Subcutaneous adipose tissue (tissue), 4 donors: ENCODE data around the gene MED22. TPM values are rescaled to one million over a fixed set of nuclear protein-coding genes. Genes with fewer than 3 reads are reported as not detected.

Source experiments
- total RNA-seq, 4 donors: library from RNA; depleted of rRNA; stranded (reverse); fragments of >200 nt; gene quantifications; one replicate each; pipeline ENCODE4 v1.1.0, GENCODE V29; 2016
- TF ChIP-seq, protein P1 (sequence below): fragments of 450-650 bp; IDR thresholded peaks from one replicate; pipeline ENCODE4 v1.5.1; 2016; ENCODE audit warnings: low read depth, mild to moderate bottlenecking, control low read depth, antibody characterized with exemption, moderate library complexity

The MED22 gene
- total RNA-seq, 4 donors from 2014 or later = 15.9 to 31.3 (median 20.3) TPM

- TF ChIP-seq, protein P1, sequence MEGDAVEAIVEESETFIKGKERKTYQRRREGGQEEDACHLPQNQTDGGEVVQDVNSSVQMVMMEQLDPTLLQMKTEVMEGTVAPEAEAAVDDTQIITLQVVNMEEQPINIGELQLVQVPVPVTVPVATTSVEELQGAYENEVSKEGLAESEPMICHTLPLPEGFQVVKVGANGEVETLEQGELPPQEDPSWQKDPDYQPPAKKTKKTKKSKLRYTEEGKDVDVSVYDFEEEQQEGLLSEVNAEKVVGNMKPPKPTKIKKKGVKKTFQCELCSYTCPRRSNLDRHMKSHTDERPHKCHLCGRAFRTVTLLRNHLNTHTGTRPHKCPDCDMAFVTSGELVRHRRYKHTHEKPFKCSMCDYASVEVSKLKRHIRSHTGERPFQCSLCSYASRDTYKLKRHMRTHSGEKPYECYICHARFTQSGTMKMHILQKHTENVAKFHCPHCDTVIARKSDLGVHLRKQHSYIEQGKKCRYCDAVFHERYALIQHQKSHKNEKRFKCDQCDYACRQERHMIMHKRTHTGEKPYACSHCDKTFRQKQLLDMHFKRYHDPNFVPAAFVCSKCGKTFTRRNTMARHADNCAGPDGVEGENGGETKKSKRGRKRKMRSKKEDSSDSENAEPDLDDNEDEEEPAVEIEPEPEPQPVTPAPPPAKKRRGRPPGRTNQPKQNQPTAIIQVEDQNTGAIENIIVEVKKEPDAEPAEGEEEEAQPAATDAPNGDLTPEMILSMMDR = no peak
Observed at GRCh38 chr9:133351908-133352634, 4.1 kb upstream of the MED22 start.

DNA sequence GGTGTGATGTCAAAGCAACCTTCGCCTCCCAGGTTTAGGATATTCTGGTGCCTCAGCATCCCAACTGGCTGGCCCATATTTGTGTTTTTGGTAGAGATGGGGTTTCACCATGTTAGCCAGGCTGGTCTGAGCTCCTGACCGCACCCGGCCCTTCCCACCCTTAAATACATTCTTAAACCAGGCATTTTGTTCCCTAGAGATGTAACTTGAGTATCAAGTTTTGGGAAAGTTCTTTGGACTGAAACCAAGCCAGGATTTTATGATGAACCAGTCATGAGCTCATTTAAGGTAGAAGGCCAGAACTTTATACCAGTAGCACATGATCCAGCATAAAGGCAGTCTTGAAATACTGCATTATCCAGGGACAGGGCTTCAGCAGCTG is 3.6 kb upstream of the MED22 start:
- TF ChIP-seq, protein P1 = no peak

DNA sequence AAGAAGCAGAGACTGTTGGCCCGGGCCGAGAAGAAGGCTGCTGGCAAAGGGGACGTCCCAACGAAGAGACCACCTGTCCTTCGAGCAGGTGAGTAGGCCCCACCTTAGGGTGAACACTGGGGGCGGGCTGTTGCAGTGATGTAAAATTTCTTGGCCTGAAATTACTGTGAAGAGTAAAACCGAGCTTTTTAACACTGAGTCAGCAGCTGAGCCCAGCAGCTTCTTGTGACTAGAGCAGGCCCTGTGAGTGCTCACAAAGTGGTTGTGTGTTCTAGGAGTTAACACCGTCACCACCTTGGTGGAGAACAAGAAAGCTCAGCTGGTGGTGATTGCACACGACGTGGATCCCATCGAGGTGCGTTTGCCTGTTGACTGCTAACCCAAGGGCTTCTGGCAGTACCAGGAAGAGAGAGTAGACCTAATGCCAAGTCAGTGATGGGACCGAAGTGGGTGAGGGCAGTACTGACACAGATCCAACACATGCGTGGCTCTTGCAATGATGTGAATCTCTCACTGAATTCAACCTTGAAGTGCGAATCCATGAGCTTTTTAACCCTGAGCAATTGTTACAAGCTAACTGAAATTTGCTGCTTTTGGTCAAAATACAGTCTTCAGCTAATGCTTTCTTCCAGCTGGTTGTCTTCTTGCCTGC is 2.2 kb upstream of the MED22 start:
- TF ChIP-seq, protein P1 = no peak

DNA sequence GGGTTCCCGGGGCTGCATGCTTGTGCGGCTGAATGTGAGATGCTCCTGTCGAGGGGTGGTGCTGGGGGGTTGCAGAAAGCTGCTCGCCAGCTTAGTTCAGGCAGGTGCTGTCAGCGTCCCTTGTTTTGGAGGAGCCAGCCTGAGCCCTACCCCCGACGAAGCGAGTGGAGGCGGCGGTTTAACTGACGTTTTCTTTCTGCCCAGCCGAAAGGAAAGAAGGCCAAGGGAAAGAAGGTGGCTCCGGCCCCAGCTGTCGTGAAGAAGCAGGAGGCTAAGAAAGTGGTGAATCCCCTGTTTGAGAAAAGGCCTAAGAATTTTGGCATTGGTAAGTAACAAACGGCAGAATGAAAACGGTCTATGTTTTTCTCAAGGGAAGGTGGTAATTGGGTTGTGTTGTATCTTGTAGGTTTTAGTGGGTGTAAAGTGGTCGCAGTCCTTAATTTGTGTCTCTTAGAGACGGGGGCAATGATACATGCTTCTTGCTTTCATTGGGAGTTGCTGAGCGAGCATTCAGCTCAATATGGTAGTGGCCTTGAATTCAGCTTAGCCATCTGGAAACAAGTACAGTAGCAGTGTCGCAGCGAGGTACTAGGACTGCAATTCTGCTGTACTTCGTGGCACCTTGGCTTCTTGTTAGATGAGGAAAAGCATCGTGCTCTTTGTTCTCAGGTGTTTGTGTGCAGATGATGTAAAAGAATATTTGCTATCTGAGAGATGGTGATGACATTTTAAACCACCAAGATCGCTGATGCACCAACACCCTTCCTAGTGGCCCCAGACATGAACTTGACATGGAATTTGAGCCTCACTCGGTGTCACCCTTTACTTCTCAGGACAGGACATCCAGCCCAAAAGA is 1.0 kb upstream of the MED22 start:
- TF ChIP-seq, protein P1 = no peak

- TF ChIP-seq, protein P1 = no peak
Observed at GRCh38 chr9:133347515-133347984, 381 bp downstream of the MED22 start.

DNA sequence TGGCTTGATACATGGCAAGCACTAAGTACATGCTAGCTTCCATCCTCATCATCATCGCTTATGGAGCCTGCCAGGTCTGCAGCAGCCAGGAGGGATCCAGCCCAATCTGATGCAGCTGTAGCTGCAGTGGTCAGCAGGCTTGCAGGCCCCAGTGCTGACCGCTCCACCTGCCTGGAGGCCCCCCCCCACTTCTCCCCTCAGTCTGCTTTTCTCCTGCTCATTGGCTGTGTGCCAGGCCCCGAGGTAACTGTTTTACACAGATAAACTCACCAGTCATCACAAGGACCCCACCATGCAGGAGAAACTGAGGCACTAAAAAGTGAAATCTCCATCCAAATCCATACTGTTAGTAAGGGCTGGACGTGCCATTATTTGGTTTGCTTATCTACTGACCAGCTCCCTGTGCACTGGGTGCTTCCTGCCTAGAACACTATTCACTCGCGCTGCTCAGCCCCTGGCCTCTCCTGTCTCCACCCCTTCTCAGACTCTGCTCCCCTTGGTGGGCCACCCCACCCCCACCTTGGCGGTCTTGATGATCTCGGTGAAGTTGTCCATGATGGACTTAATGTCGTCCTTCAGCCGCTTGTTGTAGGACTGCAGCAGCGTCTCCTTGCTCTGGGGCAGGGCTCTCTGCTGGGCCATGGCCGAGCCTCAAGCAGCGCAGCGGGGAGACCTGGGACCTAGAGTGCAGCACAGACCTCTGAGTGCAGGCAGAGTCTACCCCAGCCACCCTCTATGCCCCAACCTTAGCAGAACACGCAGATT is 1.7 kb downstream of the MED22 start:
- TF ChIP-seq, protein P1 = no peak
